HCT116 (cell line): Measurements from ENCODE around the gene WNT5B. TPM values are rescaled to one million over a fixed set of nuclear protein-coding genes. Genes with fewer than 3 reads are reported as not detected.
"Not testable (repeated sequence)": the region's sequence is repeated elsewhere in the genome, so short reads cannot be mapped to it uniquely, and the experiment has no call there.

Experiments
- ATAC-seq: fragments of 200-7000 bp; cut with Tn5 transposase; 2 replicates; pipeline ENCODE4 v1.9.1; 2020; ENCODE audit warnings: mild to moderate bottlenecking, moderate library complexity
- BruUV-seq: library from RNA; stranded (reverse); fragments of 400-500 nt; replicated peaks from 2 replicates; lab custom pipeline; 2021; lab: Mats Ljungman, UMichigan
- CTCF ChIA-PET: fragments of 300-600 bp; sonication (Branson Sonifier 250); formaldehyde crosslinking; loops from one replicate; lab custom pipeline; 2021; ENCODE audit warnings: antibody characterized with exemption; lab: Charles Lee
- POLR2A ChIA-PET: fragments of 300-600, 350-600 bp; sonication (Branson Sonifier 250); formaldehyde crosslinking; loops from one replicate; lab custom pipeline; 2021; ENCODE audit warnings: antibody characterized with exemption; lab: Charles Lee
- RAD21 ChIA-PET, 2 experiments: fragments of 300-600 bp; sonication (Branson Sonifier 250); formaldehyde crosslinking; loops; one replicate each; lab custom pipeline; 2023; ENCODE audit warnings: low total read pairs in 2 of 2; ENCODE audit not compliant: uncharacterized antibody in 2 of 2, unreplicated experiment in 2 of 2, low non-redundant PET in 1 of 2; lab: Charles Lee
- DNase-seq: peaks from one replicate; pipeline ENCODE4 v3.0.0-alpha.2; 2010; ENCODE audit warnings: low read depth, low spot score
- H2AFZ ChIP-seq: fragments of 200-600 bp; shearing (Covaris generic), sonication (generic); 2 replicates; pipeline ENCODE4 v1.6.1; 2017; ENCODE audit warnings: low read depth, mixed run types, mixed read lengths, antibody characterized with exemption, low read length; ENCODE audit not compliant: poor library complexity, severe bottlenecking
- H3K27ac ChIP-seq: 2 replicates; pipeline ENCODE4 v1.5.1; 2012; ENCODE audit warnings: low read depth, low read length
- H3K27me3 ChIP-seq: fragments of 200-600 bp; sonication (generic); 2 replicates; pipeline ENCODE4 v1.6.1; 2016; ENCODE audit warnings: mixed run types, low read length, mixed read lengths; ENCODE audit not compliant: insufficient read depth
- H3K36me3 ChIP-seq, 2 experiments: fragments of 200-500 bp in 1 of 2; fragments of 200-600 bp in 1 of 2; sonication (Bioruptor generic) in 1 of 2; sonication (generic) in 1 of 2; 2 replicates each; pipeline versions ENCODE4 v1.5.1 to v1.6.1; 2014 to 2016; ENCODE audit warnings: low read length in 2 of 2, inconsistent platforms in 1 of 2, mixed read lengths in 1 of 2, mixed run types in 1 of 2; ENCODE audit not compliant: insufficient read depth in 2 of 2, control insufficient read depth in 1 of 2
- H3K4me1 ChIP-seq, 2 experiments: fragments of 200-600 bp in 1 of 2; sonication (generic) in 1 of 2; 2 replicates each; pipeline versions ENCODE4 v1.5.1 to v1.6.1; 2012 to 2017; ENCODE audit warnings: low read length in 2 of 2, inconsistent platforms in 1 of 2, mild to moderate bottlenecking in 1 of 2, mixed read lengths in 1 of 2, mixed run types in 1 of 2, moderate library complexity in 1 of 2; ENCODE audit not compliant: insufficient read depth in 2 of 2, control insufficient read depth in 1 of 2
- H3K4me2 ChIP-seq: fragments of 200-600 bp; sonication (generic); 2 replicates; pipeline ENCODE4 v1.6.1; 2017; ENCODE audit warnings: mixed run types, low read length, mixed read lengths
- H3K4me3 ChIP-seq, 2 experiments: fragments of 200-600 bp in 1 of 2; sonication (generic) in 1 of 2; replicated peaks in 1 of 2; 2 replicates each; pipeline ENCODE4 v1.5.1; 2011 to 2016; ENCODE audit warnings: low read length in 2 of 2, control low read depth in 1 of 2, low read depth in 1 of 2, mild to moderate bottlenecking in 1 of 2, mixed read lengths in 1 of 2, mixed run types in 1 of 2
- H3K79me2 ChIP-seq: fragments of 200-600 bp; sonication (generic); 2 replicates; pipeline ENCODE4 v1.6.1; 2017; ENCODE audit warnings: mild to moderate bottlenecking, mixed run types, low read length, moderate library complexity, mixed read lengths; ENCODE audit not compliant: insufficient read depth
- H3K9ac ChIP-seq: fragments of 200-600 bp; sonication (generic); 2 replicates; pipeline ENCODE4 v1.6.1; 2016; ENCODE audit warnings: low read length, mixed read lengths
- H3K9me2 ChIP-seq: fragments of 200-600 bp; sonication (generic), shearing (Covaris generic); 2 replicates; pipeline ENCODE4 v1.6.1; 2017; ENCODE audit warnings: mixed run types, mild to moderate bottlenecking, moderate library complexity; ENCODE audit not compliant: insufficient read depth
- H3K9me3 ChIP-seq, 2 experiments: fragments of 200-500 bp in 1 of 2; fragments of 200-600 bp in 1 of 2; sonication (Bioruptor generic) in 1 of 2; sonication (generic) in 1 of 2; 2 replicates each; pipeline ENCODE4 v1.6.1; 2014 to 2017; ENCODE audit warnings: low read length in 2 of 2, mixed read lengths in 2 of 2, inconsistent platforms in 1 of 2, low read depth in 1 of 2, mild to moderate bottlenecking in 1 of 2, mixed run types in 1 of 2, moderate library complexity in 1 of 2; ENCODE audit not compliant: control insufficient read depth in 1 of 2, insufficient read depth in 1 of 2
- H4K20me1 ChIP-seq: fragments of 200-600 bp; sonication (generic), shearing (Covaris generic); 2 replicates; pipeline ENCODE4 v1.6.1; 2017; ENCODE audit warnings: mixed run types, mild to moderate bottlenecking, moderate library complexity; ENCODE audit not compliant: insufficient read depth
- ATF3 ChIP-seq: IDR thresholded peaks from 2 replicates; pipeline ENCODE4 v1.6.1; 2012
- EGR1 ChIP-seq: IDR thresholded peaks from 2 replicates; pipeline ENCODE4 v1.6.1; 2012; ENCODE audit warnings: low read depth
- ELF1 ChIP-seq: IDR thresholded peaks from 2 replicates; pipeline ENCODE4 v1.6.1; 2012; ENCODE audit warnings: low read depth, borderline replicate concordance
- EZH2 ChIP-seq: fragments of 200-600 bp; sonication (generic); IDR thresholded peaks from 2 replicates; pipeline ENCODE4 v1.6.1; 2017; ENCODE audit warnings: antibody characterized with exemption, mixed run types
- FOSL1 ChIP-seq: IDR thresholded peaks from 2 replicates; pipeline ENCODE4 v1.6.1; 2012; ENCODE audit warnings: low read depth
- JUND ChIP-seq: IDR thresholded peaks from 2 replicates; pipeline ENCODE4 v1.6.1; 2012
- MAX ChIP-seq: IDR thresholded peaks from 2 replicates; pipeline ENCODE4 v1.6.1; 2012
- POLR2A ChIP-seq: IDR thresholded peaks from 2 replicates; pipeline ENCODE4 v1.7.0; 2011; ENCODE audit warnings: borderline replicate concordance; ENCODE audit not compliant: insufficient read depth, insufficient read length; ENCODE audit errors: extremely low read depth
- RAD21 ChIP-seq: IDR thresholded peaks from 2 replicates; pipeline ENCODE4 v1.6.1; 2012; ENCODE audit warnings: low read depth, mild to moderate bottlenecking
- SIN3A ChIP-seq: IDR thresholded peaks from 2 replicates; pipeline ENCODE4 v1.6.1; 2012; ENCODE audit warnings: low read depth
- SP1 ChIP-seq: IDR thresholded peaks from 2 replicates; pipeline ENCODE4 v1.6.1; 2012; ENCODE audit warnings: low read depth
- TCF7L2 ChIP-seq: IDR thresholded peaks from 2 replicates; pipeline ENCODE4 v1.7.0; 2011; ENCODE audit warnings: borderline replicate concordance, inconsistent platforms; ENCODE audit not compliant: insufficient read depth, insufficient read length; ENCODE audit errors: extremely low read depth
- YY1 ChIP-seq: IDR thresholded peaks from 2 replicates; pipeline ENCODE4 v1.6.1; 2011; ENCODE audit warnings: low read length, low read depth, moderate library complexity, mild to moderate bottlenecking; ENCODE audit not compliant: insufficient replicate concordance; ENCODE audit errors: extremely low read depth
- ZFX ChIP-seq: fragments of 450-650 bp; IDR thresholded peaks from 2 replicates; pipeline ENCODE4 v1.6.1; 2017
- ZNF274 ChIP-seq: fragments of 200-500 bp; sonication (Bioruptor generic); IDR thresholded peaks from 2 replicates; pipeline ENCODE4 v1.6.1; 2014; ENCODE audit warnings: mild to moderate bottlenecking, low read depth, low read length, inconsistent platforms
- intact Hi-C: fragments of 100-400 bp; cut with micrococcal nuclease; formaldehyde crosslinking; loops from 2 replicates; pipeline ENCODE4 v1.10.0; 2022
- total RNA-seq: library from RNA; stranded (reverse); gene quantifications from one replicate; pipeline ENCODE4 v1.2.1, GENCODE V29; 2021; ENCODE audit not compliant: unreplicated experiment

Gene WNT5B
- total RNA-seq, 1 experiment from 2014 or later, result 0.52 TPM

- peaks cover under 1% of the 10 kb centered on the region; the same call in 1 of the 2 replicates for H3K79me2 ChIP-seq
Observed at GRCh38 chr12:1598757-1599156, 30.3 kb upstream of the WNT5B start.

GRCh38 chr12:1602706-1603105 is 26.3 kb upstream of the WNT5B start:
- H3K4me1 ChIP-seq, result peaks cover 8 to 22% of the 10 kb centered on the region in 2 experiments
- BruUV-seq, DNase-seq, ATAC-seq, H3K27me3 ChIP-seq, H3K9me2 ChIP-seq, H3K27ac ChIP-seq, H4K20me1 ChIP-seq, intact Hi-C loops, H3K9ac ChIP-seq, H3K4me2 ChIP-seq, H3K4me3 ChIP-seq, POLR2A ChIA-PET, H2AFZ ChIP-seq, H3K36me3 ChIP-seq, H3K9me3 ChIP-seq, H3K79me2 ChIP-seq, RAD21 ChIA-PET: not testable (repeated sequence)
- CTCF ChIA-PET, result interaction anchor here (0.7 to 2.0 kb wide), 6 partner anchors 9 to 1032 kb away, joined by 3 to 7 read pairs (median 4); no protein-coding TSS in a partner anchor

More at GRCh38 chr12:1598757-1599156, 30.3 kb upstream of the WNT5B start:
- H3K36me3 ChIP-seq, result no peaks in the 10 kb centered on the region
- intact Hi-C loops, result no loop called here
- ChIA-PET CTCF (no interaction called here), RAD21 (no interaction called here), POLR2A (no interaction called here)
- no peak overlapping the region for H3K27ac ChIP-seq
- no TSS peak for BruUV-seq
- no peaks in the 10 kb centered on the region for H3K9me2 ChIP-seq
- no peak for TF ChIP-seq SIN3A
- no peak for TF ChIP-seq TCF7L2
- no peak for TF ChIP-seq ATF3
- no peak for TF ChIP-seq EGR1
- no peak for TF ChIP-seq ZFX
- no peak for TF ChIP-seq SP1
- TF ChIP-seq POLR2A, result no peak
- no peak for TF ChIP-seq EZH2
- no peak for TF ChIP-seq ZNF274
- TF ChIP-seq ELF1, result no peak
- no peak for TF ChIP-seq FOSL1
- no peak for TF ChIP-seq MAX
- TF ChIP-seq RAD21, result no peak
- TF ChIP-seq YY1, result no peak
- no peak for TF ChIP-seq JUND
- H2AFZ ChIP-seq, result no peak overlapping the region
- H3K4me2 ChIP-seq, result no peak overlapping the region
- no peak for ATAC-seq
- no peaks in the 10 kb centered on the region for H3K9me3 ChIP-seq
- no peaks in the 10 kb centered on the region for H3K27me3 ChIP-seq
- H3K4me3 ChIP-seq, result no peak overlapping the region
- H3K9ac ChIP-seq, result no peak overlapping the region
- H3K4me1 ChIP-seq, result peaks cover 11 to 12% of the 10 kb centered on the region in 2 experiments
- DNase-seq, result no peak
- no peaks in the 10 kb centered on the region for H4K20me1 ChIP-seq
